ENCODE data around the gene RCCD1.

Gene RCCD1

DNA sequence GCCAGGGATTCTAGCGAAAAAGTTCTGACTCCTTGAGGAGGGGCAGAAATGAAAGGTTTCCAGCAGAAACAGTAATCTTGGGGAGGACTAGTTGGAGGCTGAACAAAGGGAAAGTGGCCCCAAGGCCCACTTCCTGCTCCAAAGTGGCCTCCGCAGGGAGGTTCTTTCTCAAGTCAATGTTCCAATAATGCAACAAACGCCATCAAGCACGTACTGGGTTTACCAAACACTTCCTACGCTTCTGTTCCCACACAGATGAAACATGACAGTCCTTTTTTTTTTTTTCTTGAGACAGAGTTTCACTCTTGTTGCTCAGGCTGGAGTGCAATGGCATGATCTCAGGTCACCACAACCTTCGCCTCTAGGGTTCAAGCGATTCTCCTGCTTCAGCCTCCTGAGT, 9.6 kb upstream of the RCCD1 start:
- DNase-seq (ENCODE audit: extremely low read depth, low read depth): no peak
- no peak for TF ChIP-seq CTCF (IDR thresholded peaks at IDR 0.05; ENCODE audit: low read depth, low read length, missing control alignments)
- H3K4me3 ChIP-seq (replicated peaks; ENCODE audit: low read depth, low read length): no peak overlapping the region

DNA sequence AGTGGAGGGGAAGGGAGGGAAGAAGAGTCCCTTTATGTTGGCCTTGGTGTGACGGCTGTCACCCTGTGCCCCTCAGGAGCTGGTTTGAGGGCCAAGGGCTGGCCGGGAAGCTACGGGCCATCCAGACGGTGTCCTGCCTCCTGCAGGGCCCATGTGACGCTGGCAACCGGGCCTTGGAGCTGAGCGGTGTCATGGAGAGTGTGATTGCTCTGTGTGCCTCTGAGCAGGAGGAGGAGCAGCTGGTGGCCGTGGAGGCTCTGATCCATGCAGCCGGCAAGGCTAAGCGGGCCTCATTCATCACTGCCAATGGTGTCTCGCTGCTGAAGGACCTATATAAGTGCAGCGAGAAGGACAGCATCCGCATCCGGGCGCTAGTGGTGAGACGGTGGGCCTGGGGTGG, 8.1 kb upstream of the RCCD1 start:
- no peak for DNase-seq (ENCODE audit: extremely low read depth, low read depth)
- H3K4me3 ChIP-seq (replicated peaks; ENCODE audit: low read depth, low read length): no peak overlapping the region
- no peak for TF ChIP-seq CTCF (IDR thresholded peaks at IDR 0.05; ENCODE audit: low read depth, low read length, missing control alignments)

DNA sequence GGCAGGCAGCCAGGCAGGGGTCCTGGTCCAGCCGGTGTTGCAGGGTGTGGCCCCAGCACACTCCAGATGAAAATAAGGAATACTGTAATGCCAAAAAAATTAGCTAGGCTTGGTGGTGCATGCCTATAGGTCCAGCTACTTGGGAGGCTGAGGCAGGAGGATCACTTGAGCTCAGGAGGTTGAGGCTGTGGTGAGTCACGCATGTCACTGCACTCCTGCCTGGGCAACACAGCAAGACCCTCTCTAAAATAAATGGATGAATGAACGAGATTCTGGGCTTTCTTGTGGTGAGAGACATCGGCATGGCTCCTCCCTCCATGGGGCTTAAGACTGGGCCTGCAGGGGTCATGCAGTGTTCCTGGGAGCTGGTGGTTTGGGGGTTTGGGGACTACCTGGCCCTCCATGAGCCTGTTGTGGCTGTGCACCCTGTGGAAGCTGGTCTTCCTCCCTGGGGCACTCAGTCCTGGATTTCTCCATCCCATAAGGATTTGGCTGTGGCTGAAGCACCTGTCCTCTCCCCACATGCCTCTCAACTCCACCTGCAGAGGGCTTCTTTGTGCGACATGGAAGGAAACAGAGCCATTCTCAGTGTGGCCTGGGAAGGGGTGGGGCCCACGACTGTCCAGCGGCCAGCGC, 7.6 kb upstream of the RCCD1 start:
- no peak for TF ChIP-seq CTCF (IDR thresholded peaks at IDR 0.05; ENCODE audit: low read depth, low read length, missing control alignments)
- H3K4me3 ChIP-seq (replicated peaks; ENCODE audit: low read depth, low read length): no peak overlapping the region
- DNase-seq (ENCODE audit: extremely low read depth, low read depth): no peak

DNA sequence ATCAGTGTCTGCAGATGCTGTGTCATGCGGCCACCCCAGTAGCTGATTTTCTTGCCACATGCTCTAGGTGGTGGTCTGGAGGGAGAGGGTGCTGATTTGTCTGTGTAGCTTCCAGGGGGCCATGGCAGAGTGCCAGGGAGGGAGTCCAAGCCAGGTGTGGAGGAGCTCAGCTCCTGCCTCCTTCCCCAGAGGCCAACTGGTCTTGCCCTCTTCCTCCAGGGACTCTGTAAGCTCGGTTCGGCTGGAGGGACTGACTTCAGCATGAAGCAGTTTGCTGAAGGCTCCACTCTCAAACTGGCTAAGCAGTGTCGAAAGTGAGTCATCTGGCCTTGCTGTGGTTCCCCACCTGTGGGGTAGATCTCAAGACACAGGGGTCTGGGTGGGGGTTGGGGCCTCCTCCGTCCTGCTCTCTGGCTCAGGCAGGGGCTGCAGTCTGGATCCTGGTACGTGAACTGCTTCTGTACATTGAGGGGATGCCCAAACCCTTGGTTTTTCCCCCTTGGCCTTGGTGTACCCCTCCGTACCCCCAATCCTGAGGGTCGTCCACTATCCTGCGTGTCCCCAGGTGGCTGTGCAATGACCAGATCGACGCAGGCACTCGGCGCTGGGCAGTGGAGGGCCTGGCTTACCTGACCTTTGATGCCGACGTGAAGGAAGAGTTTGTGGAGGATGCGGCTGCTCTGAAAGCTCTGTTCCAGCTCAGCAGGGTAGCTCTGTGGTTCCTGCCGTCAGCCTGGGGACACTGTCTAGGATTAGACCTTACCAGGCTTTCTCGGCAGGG, 6.9 kb upstream of the RCCD1 start:
- no peak for TF ChIP-seq CTCF (IDR thresholded peaks at IDR 0.05; ENCODE audit: low read depth, low read length, missing control alignments)
- DNase-seq (ENCODE audit: extremely low read depth, low read depth): no peak
- H3K4me3 ChIP-seq (replicated peaks; ENCODE audit: low read depth, low read length): no peak overlapping the region

DNA sequence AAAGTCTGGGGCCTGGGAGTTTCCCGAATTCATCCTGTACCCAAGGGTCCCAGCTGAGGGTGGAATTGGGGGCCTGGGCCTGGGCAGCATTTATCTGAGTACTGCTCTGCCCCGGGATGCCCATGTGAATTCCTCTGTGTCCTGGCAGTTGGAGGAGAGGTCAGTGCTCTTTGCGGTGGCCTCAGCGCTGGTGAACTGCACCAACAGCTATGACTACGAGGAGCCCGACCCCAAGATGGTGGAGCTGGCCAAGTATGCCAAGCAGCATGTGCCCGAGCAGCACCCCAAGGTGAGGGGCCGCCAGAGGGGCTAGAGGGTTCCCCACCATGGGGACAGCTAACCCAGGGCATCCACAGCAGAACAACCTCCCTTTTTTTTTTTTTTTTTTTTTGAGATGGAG, 6.2 kb upstream of the RCCD1 start:
- no peak for TF ChIP-seq CTCF (IDR thresholded peaks at IDR 0.05; ENCODE audit: low read depth, low read length, missing control alignments)
- H3K4me3 ChIP-seq (replicated peaks; ENCODE audit: low read depth, low read length): no peak overlapping the region
- DNase-seq (ENCODE audit: extremely low read depth, low read depth): no peak

- no peak for TF ChIP-seq CTCF (IDR thresholded peaks at IDR 0.05; ENCODE audit: low read depth, low read length, missing control alignments)
- H3K4me3 ChIP-seq (replicated peaks; ENCODE audit: low read depth, low read length): no peak overlapping the region
- no peak for DNase-seq (ENCODE audit: extremely low read depth, low read depth)
Observed at GRCh38 chr15:90949979-90950675, 4.6 kb upstream of the RCCD1 start.
